H1 (cell line): ENCODE data around the gene DXO. TPM values are rescaled to one million over a fixed set of nuclear protein-coding genes. Genes with fewer than 3 reads are reported as not detected.

Experiments used
- TBP ChIP-seq: IDR thresholded peaks from 2 replicates; pipeline ENCODE4 v1.6.1; 2011; ENCODE audit warnings: low read depth, low read length, improper control_type of control experiment
- polyA plus RNA-seq, 7 experiments: library from polyadenylated mRNA; depleted of rRNA in 3 of 7; stranded (reverse) in 5 of 7; unstranded in 2 of 7; fragments of >200 nt in 5 of 7; fragments of 200-250 nt in 2 of 7; gene quantifications; 1 replicate in 5 of 7; 2 replicates in 1 of 7; 4 replicates in 1 of 7; pipeline versions ENCODE4 v1.2.1 to v1.2.3, GENCODE V29; 2011 to 2013; ENCODE audit warnings: missing spikeins in 2 of 7, mixed read lengths in 2 of 7
- total RNA-seq: library from RNA; stranded (reverse); fragmentation: NEBNext Ultra II Directional; extraction: Animal tissue kit (Norgen Biotek cat#: 25700); gene quantifications from 2 replicates; pipeline ENCODE4 v1.2.1, GENCODE V29; 2021
- TF ChIP-seq, protein P1 (sequence below): fragments of 300-600 bp; sonication (generic); IDR thresholded peaks from 2 replicates; pipeline ENCODE4 v1.7.1; 2012; ENCODE audit warnings: low read length, moderate library complexity, mild to moderate bottlenecking, inconsistent platforms; ENCODE audit not compliant: insufficient replicate concordance

DXO gene
- total and polyA plus RNA-seq, 2 of the 8 experiments (the other 6 are each of a cell fraction or from before 2014, with no cell fraction given) = 14.7 to 23.9 TPM

DNA sequence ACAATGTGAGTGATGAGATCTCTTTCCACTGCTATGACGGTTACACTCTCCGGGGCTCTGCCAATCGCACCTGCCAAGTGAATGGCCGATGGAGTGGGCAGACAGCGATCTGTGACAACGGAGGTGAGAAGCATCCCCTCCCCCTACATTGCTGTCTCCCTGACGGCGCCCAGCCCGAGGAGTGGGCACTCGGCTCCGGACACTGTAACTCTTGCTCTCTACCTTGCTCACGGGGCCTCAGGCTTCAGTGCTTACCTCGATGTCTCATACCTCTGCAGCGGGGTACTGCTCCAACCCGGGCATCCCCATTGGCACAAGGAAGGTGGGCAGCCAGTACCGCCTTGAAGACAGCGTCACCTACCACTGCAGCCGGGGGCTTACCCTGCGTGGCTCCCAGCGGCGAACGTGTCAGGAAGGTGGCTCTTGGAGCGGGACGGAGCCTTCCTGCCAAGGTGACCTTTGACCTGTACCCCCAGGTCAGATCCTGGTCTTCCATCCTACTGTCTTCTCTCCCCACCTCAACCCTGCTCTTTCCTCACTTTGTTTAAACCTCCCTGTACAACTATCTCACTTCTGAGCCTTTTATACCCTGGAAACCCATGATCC lies 24.8 kb downstream of the DXO start (continued):
- TF ChIP-seq, protein P1, sequence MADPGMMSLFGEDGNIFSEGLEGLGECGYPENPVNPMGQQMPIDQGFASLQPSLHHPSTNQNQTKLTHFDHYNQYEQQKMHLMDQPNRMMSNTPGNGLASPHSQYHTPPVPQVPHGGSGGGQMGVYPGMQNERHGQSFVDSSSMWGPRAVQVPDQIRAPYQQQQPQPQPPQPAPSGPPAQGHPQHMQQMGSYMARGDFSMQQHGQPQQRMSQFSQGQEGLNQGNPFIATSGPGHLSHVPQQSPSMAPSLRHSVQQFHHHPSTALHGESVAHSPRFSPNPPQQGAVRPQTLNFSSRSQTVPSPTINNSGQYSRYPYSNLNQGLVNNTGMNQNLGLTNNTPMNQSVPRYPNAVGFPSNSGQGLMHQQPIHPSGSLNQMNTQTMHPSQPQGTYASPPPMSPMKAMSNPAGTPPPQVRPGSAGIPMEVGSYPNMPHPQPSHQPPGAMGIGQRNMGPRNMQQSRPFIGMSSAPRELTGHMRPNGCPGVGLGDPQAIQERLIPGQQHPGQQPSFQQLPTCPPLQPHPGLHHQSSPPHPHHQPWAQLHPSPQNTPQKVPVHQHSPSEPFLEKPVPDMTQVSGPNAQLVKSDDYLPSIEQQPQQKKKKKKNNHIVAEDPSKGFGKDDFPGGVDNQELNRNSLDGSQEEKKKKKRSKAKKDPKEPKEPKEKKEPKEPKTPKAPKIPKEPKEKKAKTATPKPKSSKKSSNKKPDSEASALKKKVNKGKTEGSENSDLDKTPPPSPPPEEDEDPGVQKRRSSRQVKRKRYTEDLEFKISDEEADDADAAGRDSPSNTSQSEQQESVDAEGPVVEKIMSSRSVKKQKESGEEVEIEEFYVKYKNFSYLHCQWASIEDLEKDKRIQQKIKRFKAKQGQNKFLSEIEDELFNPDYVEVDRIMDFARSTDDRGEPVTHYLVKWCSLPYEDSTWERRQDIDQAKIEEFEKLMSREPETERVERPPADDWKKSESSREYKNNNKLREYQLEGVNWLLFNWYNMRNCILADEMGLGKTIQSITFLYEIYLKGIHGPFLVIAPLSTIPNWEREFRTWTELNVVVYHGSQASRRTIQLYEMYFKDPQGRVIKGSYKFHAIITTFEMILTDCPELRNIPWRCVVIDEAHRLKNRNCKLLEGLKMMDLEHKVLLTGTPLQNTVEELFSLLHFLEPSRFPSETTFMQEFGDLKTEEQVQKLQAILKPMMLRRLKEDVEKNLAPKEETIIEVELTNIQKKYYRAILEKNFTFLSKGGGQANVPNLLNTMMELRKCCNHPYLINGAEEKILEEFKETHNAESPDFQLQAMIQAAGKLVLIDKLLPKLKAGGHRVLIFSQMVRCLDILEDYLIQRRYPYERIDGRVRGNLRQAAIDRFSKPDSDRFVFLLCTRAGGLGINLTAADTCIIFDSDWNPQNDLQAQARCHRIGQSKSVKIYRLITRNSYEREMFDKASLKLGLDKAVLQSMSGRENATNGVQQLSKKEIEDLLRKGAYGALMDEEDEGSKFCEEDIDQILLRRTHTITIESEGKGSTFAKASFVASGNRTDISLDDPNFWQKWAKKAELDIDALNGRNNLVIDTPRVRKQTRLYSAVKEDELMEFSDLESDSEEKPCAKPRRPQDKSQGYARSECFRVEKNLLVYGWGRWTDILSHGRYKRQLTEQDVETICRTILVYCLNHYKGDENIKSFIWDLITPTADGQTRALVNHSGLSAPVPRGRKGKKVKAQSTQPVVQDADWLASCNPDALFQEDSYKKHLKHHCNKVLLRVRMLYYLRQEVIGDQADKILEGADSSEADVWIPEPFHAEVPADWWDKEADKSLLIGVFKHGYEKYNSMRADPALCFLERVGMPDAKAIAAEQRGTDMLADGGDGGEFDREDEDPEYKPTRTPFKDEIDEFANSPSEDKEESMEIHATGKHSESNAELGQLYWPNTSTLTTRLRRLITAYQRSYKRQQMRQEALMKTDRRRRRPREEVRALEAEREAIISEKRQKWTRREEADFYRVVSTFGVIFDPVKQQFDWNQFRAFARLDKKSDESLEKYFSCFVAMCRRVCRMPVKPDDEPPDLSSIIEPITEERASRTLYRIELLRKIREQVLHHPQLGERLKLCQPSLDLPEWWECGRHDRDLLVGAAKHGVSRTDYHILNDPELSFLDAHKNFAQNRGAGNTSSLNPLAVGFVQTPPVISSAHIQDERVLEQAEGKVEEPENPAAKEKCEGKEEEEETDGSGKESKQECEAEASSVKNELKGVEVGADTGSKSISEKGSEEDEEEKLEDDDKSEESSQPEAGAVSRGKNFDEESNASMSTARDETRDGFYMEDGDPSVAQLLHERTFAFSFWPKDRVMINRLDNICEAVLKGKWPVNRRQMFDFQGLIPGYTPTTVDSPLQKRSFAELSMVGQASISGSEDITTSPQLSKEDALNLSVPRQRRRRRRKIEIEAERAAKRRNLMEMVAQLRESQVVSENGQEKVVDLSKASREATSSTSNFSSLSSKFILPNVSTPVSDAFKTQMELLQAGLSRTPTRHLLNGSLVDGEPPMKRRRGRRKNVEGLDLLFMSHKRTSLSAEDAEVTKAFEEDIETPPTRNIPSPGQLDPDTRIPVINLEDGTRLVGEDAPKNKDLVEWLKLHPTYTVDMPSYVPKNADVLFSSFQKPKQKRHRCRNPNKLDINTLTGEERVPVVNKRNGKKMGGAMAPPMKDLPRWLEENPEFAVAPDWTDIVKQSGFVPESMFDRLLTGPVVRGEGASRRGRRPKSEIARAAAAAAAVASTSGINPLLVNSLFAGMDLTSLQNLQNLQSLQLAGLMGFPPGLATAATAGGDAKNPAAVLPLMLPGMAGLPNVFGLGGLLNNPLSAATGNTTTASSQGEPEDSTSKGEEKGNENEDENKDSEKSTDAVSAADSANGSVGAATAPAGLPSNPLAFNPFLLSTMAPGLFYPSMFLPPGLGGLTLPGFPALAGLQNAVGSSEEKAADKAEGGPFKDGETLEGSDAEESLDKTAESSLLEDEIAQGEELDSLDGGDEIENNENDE = no peak
- TF ChIP-seq TBP = no peak
